Breast epithelium (tissue), 3 donors: Measurements from ENCODE around the gene PTGES3.
"Not testable (repeated sequence)": the region's sequence is repeated elsewhere in the genome, so short reads cannot be mapped to it uniquely, and the experiment has no call there.

ENCODE experiments used
- CTCF ChIP-seq, 3 donors: fragments of 450-650 bp; IDR thresholded peaks; one replicate each; pipeline ENCODE4 v1.5.1; 2016 to 2017; ENCODE audit warnings: antibody characterized with exemption in 3 of 3, mild to moderate bottlenecking in 3 of 3, moderate library complexity in 3 of 3
- POLR2A ChIP-seq: fragments of 450-650 bp; IDR thresholded peaks from one replicate; pipeline ENCODE4 v1.6.1; 2016; ENCODE audit warnings: antibody characterized with exemption, mild to moderate bottlenecking, moderate library complexity

- TF ChIP-seq CTCF (IDR thresholded peaks at IDR 0.05); POLR2A: not testable (repeated sequence)
Observed at GRCh38 chr12:56726196-56726675, 38.2 kb upstream of the PTGES3 start.
